HG02840 (cell line): ENCODE data around the gene CHCHD6.

Experiments used
- ATAC-seq: cut with Tn5 transposase; IDR thresholded peaks from one replicate; pipeline ENCODE4 v1.9.1; 2021; ENCODE audit warnings: mild to moderate bottlenecking, moderate library complexity, moderate number of reproducible peaks; ENCODE audit not compliant: unreplicated experiment, low FRiP score

Gene CHCHD6

GRCh38 chr3:126999383-126999782 lies 295.3 kb downstream of the CHCHD6 start:
- ATAC-seq = no peak

- no peak for ATAC-seq
These were observed 296.1 kb downstream of the CHCHD6 start for GRCh38 chr3:127000119-127000518.

- no peak for ATAC-seq
These were observed 296.7 kb downstream of the CHCHD6 start for GRCh38 chr3:127000761-127001160.

- no peak for ATAC-seq
These were observed 297.6 kb downstream of the CHCHD6 start for GRCh38 chr3:127001486-127002194.

GRCh38 chr3:127002195-127003174 lies 298.4 kb downstream of the CHCHD6 start:
- ATAC-seq = no peak

- no peak for ATAC-seq
These were observed 299.1 kb downstream of the CHCHD6 start for GRCh38 chr3:127003175-127003555.

- ATAC-seq = no peak
These were observed 299.7 kb downstream of the CHCHD6 start for GRCh38 chr3:127003601-127004280.

GRCh38 chr3:127004641-127005397 lies 300.8 kb downstream of the CHCHD6 start:
- ATAC-seq = no peak

- ATAC-seq = no peak
These were observed 301.9 kb downstream of the CHCHD6 start for GRCh38 chr3:127005864-127006500.

GRCh38 chr3:127006781-127007436 lies 302.9 kb downstream of the CHCHD6 start:
- no peak for ATAC-seq

GRCh38 chr3:127008236-127008635 lies 304.2 kb downstream of the CHCHD6 start:
- no peak for ATAC-seq

- ATAC-seq = no peak
These were observed 305.5 kb downstream of the CHCHD6 start for GRCh38 chr3:127009531-127009930.
